Islet precursor cell (in vitro differentiated cells): ENCODE measurements around the gene CHMP2A.
A peak's percentile ranks its signal among the peaks of the same experiment; 100 is the strongest.

Source experiments
- DNase-seq: peaks from one replicate; pipeline ENCODE4 v3.0.0-alpha.2; 2018

The CHMP2A gene

GRCh38 chr19:58569943-58570670 lies 15.2 kb upstream of the CHMP2A start:
- DNase-seq = no peak

DNA sequence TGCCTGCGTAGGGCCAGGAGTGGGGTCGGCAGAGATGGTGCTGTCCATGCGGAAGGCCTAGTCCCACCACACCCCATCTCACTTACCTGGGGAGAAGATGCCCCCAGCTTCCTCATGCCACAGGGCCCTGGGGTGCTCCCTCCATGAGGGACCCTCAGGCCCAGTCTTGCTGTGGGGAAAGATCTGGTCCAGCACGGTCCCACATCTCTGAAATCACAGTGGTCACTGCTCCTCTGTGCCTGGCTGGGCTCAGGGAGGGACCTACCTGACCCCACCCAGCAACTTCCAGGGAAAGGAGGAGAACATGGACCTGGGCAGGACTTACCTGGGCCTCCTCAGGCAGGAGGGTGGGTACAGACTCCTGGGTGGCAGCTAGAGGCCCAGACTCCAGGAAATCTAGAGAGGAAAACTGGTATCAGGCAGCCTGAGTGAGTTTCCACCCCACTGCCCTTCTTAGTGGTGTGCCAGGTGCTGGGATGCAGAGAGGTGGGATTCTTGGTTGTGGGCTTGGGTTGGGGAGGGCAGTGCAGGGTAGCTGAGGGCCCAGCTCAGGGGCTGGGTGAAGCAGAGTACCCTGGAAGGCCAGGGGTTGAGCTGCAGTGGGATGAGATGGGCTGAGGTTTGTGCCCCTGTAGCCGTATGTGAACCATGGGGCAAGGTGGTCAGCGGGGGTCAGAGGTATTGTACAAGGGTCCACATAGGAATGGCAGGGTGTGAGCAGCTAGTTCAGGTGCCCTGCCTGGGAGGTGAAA lies 14.5 kb upstream of the CHMP2A start:
- DNase-seq = no peak

DNA sequence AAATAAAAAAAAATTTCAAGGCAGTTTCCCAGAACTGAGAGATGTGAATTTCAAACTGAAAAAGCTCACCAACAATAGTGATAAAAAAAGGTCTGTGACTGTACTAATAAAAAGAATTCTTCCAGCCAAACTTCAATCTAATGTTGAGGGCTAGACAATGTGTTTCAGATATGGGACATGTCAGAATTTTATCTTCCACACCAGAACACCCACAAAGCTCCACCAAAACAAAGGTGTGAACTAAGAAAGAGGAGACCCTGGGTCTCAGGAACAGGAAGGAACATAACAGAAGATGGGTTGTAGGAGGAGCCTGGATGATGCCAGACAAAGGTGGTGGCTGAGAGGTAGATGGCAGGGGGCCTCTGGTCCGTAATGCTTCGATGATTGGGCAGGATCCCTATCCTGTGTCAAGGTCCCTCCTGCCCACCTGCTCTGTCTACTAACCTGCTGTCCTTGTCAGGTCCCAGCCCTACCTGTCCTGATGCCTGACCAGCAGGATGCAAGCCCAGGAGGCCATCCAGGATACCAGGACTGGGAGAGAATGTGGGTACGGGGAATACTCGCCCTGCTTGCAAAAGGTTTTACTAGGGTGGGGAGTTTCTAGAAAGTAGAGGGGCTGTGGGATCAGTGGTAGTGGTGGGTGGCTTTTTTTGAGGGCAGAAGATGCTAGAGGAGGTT lies 13.7 kb upstream of the CHMP2A start:
- no peak for DNase-seq

DNA sequence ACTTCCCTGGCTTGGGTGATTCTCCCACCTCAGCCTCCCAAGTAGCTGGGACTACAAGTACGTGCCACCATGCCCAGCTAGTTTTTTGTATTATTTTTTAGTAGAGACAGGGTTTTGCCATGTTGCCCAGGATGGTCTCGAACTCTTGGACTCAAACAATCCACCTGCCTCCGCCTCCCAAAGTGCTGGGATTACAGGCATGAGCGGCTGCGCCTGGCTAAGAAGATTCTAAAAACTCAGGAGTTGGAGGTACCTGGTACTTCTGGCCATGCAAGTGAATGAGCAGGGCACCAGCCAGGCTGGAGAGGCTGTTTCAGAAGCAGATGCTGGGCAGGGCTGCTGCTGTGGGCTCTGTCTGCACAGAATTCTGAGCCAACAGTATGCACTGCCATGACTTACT lies 12.1 kb upstream of the CHMP2A start:
- no peak for DNase-seq

GRCh38 chr19:58563823-58564222 lies 8.9 kb upstream of the CHMP2A start:
- no peak for DNase-seq

DNA sequence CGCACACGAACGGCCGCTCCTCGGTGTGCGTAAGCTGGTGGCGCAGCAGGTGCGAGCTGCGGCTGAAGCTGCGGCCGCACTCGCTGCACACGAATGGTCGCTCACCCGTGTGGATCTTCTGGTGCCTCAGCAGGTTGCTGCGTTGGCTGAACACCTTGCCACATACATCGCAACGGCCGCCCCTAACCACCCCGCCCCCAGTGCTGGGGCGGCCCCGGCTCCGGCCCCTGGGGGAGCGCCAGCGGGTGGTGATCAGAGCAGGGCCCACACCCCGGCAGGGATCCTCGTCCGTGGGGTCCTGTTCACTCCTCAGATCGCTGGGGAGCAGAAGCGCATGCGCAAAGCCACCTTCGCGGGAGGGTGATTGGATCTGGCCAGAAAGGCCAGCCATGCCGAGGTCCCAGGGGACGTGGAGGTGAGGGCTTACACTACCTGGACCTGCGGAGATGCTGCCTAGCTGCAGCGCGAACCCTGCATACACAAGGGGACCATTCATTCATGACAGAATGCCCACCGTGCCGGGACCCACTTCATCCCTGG lies 8.2 kb upstream of the CHMP2A start:
- no peak for DNase-seq

DNA sequence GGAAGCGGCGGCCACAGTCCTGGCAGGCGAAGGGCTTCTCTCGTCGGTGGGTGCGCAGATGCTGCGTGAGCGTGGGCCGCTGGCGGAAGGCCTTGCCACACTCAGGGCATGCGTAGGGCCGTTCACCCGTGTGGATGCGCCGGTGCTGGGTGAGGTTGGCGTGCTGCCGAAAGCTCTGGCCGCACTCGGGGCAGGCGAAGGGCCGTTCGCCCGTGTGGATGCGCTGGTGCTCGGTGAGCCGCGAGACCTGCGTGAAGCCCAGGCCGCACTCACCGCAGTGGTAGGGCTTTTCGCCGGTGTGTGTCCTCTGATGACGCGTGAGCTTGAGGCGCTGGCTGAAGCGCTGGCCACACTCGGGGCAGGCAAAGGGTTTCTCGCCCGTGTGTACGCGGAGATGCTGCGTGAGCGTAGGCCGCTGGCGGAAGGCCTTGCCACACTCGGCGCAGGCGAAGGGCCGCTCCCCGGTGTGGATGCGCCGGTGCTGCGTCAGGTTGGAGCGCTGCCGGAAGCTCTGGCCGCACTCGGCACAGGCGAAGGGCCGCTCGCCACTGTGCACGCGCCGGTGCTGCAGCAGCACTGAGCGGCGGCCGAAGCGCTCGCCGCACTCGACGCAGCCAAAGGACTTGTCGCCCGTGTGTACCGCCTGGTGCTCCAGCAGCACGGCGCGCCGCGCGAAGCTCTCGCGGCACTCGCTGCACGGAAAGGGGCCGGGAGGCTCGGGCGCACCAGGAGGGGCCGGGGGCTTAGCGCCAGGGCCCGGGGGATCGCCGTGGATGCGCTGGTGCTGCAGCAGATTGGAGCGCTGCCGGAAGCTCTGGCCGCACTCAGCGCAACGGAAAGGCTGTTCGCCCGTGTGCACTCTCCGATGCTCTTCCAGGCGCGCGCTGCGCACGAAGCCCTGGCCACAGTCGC lies 7.5 kb upstream of the CHMP2A start:
- DNase-seq = no peak

DNA sequence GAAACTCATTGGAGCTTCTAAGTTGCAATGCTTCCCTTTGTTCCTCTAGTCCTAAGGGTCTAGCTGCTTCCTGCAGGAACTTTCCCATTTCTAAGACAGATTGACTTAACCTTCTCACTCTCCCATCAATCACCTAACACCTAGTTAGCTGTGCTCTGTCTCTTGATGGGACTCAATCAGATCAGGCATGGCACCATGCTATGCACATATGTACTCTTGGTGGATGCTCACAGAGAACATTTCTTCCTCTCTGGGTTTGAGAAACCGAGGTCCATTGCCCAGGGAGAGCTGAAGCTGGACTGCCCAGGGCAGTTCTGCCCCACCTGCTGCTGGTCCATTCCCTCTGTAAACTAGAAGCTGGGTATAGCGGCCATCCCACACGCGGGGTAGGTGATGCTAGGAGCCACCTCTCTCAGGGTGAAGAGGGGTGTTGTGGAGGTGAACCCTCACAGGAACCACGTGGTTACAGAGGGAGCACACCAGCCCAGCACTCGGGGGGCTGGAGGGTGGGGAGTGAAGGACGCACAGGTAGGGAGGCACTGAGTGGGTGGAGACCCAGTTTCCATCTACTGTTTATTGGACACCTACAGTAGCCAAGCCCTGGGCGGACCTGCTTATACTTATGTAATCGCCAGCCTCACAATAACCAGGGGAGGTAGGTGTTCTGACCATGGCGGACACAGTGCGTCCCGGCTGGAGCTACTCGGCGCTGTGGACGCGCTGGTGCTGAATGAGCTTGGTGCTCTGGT lies 6.6 kb upstream of the CHMP2A start:
- DNase-seq = no peak

- no peak for DNase-seq
These were observed 6.0 kb upstream of the CHMP2A start for GRCh38 chr19:58560921-58561320.

GRCh38 chr19:58560007-58560887 lies 5.3 kb upstream of the CHMP2A start:
- no peak for DNase-seq

- DNase-seq = peak; percentile 96
These were observed 4.5 kb upstream of the CHMP2A start for GRCh38 chr19:58559275-58560006.

GRCh38 chr19:58558623-58559274 lies 3.8 kb upstream of the CHMP2A start:
- peak; percentile 99 for DNase-seq

DNA sequence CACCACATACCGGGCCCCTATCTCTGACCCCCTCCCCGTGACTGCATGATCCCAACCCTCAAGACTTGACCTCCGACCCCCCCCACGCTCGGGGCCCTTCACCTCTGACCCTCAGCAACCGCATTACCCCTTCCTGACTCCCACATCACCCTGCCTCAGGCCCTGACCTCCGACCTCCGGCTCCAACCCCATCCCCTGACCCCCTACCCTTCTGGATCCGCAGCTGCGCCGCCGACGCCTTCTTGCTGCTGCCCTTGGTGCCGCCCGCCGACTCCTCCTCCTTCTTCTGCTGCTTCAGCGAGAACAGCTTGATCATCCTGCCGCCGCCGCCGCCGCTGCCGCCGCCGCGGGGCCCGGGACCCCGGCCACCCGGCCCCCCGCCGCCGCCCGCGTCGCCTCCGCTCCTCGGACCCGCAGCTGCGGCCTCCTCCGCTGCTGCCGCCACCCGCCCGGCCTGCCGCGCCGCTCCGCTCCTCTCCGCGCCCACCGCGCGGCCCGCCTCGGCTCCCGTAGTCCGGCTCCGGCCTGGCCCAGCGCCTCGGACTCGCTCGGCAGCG lies 3.2 kb upstream of the CHMP2A start, which contains the start of gene UBE2M:
UBE2M (minus strand) TSS at position 546 of the 557 bp plus-strand sequence; CDS start at position 316, 230 bp downstream.
- peak; percentile 80 for DNase-seq

DNA sequence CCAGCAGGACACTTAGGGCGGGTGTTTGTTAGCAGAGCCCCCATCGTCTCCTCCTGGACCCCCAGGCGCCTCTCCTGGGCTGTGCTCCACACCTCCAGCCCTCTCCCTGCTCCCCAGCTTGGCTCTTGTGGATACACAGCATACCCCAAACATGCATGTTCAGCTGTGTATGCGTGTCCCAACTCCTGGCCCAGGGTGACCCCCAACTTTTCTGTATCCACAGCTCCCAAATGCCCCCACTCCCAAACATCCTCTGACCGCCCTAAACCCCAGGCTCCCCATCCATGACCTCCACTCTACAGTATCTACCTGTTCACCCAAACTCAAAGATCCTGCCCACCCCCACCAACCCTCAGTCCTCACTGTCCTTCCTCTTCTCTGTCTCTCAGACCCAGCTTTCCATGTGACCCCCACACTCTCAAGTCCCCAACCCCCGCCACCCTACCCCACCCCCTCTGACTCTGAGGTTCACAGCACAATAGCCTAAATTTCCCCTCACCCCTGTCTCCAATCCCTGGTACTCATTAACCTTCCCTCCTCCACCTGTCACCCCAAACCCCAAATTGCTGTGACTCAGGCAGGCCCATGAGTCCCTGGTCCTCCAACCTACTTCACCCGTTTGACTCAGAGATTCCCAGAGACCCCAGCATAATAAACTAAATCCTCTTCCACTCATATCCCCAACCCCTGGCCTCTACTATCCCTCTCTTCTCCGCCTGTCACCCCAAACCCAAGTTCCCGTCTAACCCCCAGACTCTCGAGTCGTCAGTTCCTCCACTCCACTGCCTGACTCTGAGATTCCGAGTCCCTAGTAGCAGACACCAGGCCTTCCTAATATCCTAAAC lies 2.5 kb upstream of the CHMP2A start:
- no peak for DNase-seq

- no peak for DNase-seq
These were observed 1.8 kb upstream of the CHMP2A start for GRCh38 chr19:58556622-58557220.

DNA sequence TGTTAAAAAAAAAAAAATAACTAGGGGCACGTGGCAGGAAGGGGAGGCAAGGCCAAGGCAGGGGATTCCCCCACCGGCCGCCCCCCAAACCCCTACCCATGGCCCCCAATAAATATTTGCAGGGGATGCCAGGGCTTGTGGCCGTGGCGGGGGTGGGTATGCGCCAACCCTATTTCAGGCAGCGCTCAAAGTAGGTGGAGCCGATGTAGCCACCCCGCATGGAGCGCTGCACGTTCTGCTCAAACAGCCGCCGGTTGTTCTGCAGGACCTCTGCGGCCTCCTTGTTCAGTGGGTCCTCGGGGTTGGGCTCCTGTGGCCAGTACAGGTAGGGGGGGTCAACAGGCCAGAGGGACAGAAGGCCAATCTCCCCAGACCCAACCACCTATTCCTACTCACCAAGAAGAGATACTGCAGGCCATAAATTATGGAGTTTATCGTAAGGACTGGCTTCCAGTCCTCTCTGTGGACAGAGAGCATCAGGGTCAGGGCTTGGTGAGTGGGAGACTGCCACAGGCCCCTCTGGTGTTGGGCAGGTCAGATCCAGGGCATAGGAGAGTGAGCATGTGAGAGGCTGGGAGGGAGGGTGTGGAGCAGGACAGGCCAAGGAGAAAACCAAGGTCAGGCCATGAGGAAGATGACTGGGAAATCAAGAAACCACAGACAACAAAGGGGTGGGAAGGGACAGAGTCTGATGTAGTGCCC lies 1.2 kb upstream of the CHMP2A start:
- no peak for DNase-seq

DNA sequence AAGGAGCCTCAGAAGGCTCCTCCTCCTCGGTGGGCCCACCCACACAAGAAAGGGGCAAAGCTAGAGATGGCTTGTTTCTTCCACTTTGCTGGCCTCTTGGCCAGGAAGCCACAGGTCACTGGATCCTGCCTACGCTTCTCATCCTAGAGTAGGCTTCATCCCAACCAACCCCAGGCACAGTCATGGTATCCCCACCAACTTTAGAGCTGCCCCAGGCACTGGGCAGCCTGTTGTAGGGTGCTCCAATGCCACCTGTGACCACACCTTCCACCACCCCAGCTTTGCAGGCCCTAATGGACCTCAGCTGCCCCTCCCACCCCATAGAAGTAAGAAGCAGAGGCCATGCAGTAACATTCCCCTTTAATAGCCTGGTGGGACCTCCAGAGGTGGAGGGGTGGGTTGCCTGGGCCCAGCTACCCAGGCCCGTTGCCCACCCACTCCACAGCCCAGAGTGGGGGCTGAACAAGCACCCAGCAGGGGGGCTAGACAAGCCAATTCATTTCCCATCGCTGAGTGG lies 522 bp upstream of the CHMP2A start:
- DNase-seq = no peak
